Measurements from ENCODE around the gene COL10A1.

Gene COL10A1

GRCh38 chr6:116126032-116126431, at the start of gene COL10A1:
Gene COL10A1 (minus strand): TSS chr6:116126132. CDS start chr6:116125492, 640 bp downstream.
- no peak for DNase-seq (ENCODE audit: low read depth in 2 of 3, low spot score in 2 of 3)

- DNase-seq (ENCODE audit: low read depth in 2 of 3, low spot score in 2 of 3) = no peak
These were observed 49.4 kb upstream of the COL10A1 start for GRCh38 chr6:116175344-116175743.

- no peak for DNase-seq (ENCODE audit: low read depth in 2 of 3, low spot score in 2 of 3)
These were observed 48.0 kb upstream of the COL10A1 start for GRCh38 chr6:116173928-116174327.

- no peak for DNase-seq (ENCODE audit: low read depth in 2 of 3, low spot score in 2 of 3)
These were observed 44.6 kb upstream of the COL10A1 start for GRCh38 chr6:116170358-116171057.

GRCh38 chr6:116169880-116170279, 43.9 kb upstream of the COL10A1 start:
- DNase-seq (ENCODE audit: low read depth in 2 of 3, low spot score in 2 of 3) = no peak

- DNase-seq (ENCODE audit: low read depth in 2 of 3, low spot score in 2 of 3) = no peak
These were observed 42.2 kb upstream of the COL10A1 start for GRCh38 chr6:116168148-116168547.

GRCh38 chr6:116166369-116166768, 40.4 kb upstream of the COL10A1 start:
- no peak for DNase-seq (ENCODE audit: low read depth in 2 of 3, low spot score in 2 of 3)

- DNase-seq (ENCODE audit: low read depth in 2 of 3, low spot score in 2 of 3) = no peak
These were observed 39.7 kb upstream of the COL10A1 start for GRCh38 chr6:116165596-116165995.

GRCh38 chr6:116159782-116160524, 34.0 kb upstream of the COL10A1 start:
- DNase-seq (ENCODE audit: low read depth in 2 of 3, low spot score in 2 of 3) = no peak

- no peak for DNase-seq (ENCODE audit: low read depth in 2 of 3, low spot score in 2 of 3)
These were observed 32.7 kb upstream of the COL10A1 start for GRCh38 chr6:116158641-116159040.

GRCh38 chr6:116157391-116157790, 31.5 kb upstream of the COL10A1 start:
- no peak for DNase-seq (ENCODE audit: low read depth in 2 of 3, low spot score in 2 of 3)

- no peak for DNase-seq (ENCODE audit: low read depth in 2 of 3, low spot score in 2 of 3)
These were observed 30.7 kb upstream of the COL10A1 start for GRCh38 chr6:116156405-116157326.

GRCh38 chr6:116154887-116155286, 29.0 kb upstream of the COL10A1 start:
- no peak for DNase-seq (ENCODE audit: low read depth in 2 of 3, low spot score in 2 of 3)

GRCh38 chr6:116152620-116153019, 26.7 kb upstream of the COL10A1 start:
- DNase-seq (ENCODE audit: low read depth in 2 of 3, low spot score in 2 of 3) = no peak

GRCh38 chr6:116145803-116146675, 20.1 kb upstream of the COL10A1 start:
- DNase-seq (ENCODE audit: low read depth in 2 of 3, low spot score in 2 of 3) = no peak

GRCh38 chr6:116144605-116145004, 18.7 kb upstream of the COL10A1 start:
- no peak for DNase-seq (ENCODE audit: low read depth in 2 of 3, low spot score in 2 of 3)

- DNase-seq (ENCODE audit: low read depth in 2 of 3, low spot score in 2 of 3) = no peak
These were observed 14.0 kb upstream of the COL10A1 start for GRCh38 chr6:116139917-116140316.

- no peak for DNase-seq (ENCODE audit: low read depth in 2 of 3, low spot score in 2 of 3)
These were observed 11.0 kb upstream of the COL10A1 start for GRCh38 chr6:116136933-116137340.

- no peak for DNase-seq (ENCODE audit: low read depth in 2 of 3, low spot score in 2 of 3)
These were observed 10.4 kb upstream of the COL10A1 start for GRCh38 chr6:116136373-116136772.

GRCh38 chr6:116133453-116133852, 7.5 kb upstream of the COL10A1 start:
- DNase-seq (ENCODE audit: low read depth in 2 of 3, low spot score in 2 of 3) = no peak
